ENCODE measurements around the gene NHERF2. TPM values are rescaled to one million over a fixed set of nuclear protein-coding genes. Genes with fewer than 3 reads are reported as not detected.
A peak's percentile ranks its signal among the peaks of the same experiment; 100 is the strongest.

NHERF2 gene
- polyA plus RNA-seq, 2 of the 4 experiments (the other 2 are of a cell fraction) = 32.3 to 35.0 TPM

DNA sequence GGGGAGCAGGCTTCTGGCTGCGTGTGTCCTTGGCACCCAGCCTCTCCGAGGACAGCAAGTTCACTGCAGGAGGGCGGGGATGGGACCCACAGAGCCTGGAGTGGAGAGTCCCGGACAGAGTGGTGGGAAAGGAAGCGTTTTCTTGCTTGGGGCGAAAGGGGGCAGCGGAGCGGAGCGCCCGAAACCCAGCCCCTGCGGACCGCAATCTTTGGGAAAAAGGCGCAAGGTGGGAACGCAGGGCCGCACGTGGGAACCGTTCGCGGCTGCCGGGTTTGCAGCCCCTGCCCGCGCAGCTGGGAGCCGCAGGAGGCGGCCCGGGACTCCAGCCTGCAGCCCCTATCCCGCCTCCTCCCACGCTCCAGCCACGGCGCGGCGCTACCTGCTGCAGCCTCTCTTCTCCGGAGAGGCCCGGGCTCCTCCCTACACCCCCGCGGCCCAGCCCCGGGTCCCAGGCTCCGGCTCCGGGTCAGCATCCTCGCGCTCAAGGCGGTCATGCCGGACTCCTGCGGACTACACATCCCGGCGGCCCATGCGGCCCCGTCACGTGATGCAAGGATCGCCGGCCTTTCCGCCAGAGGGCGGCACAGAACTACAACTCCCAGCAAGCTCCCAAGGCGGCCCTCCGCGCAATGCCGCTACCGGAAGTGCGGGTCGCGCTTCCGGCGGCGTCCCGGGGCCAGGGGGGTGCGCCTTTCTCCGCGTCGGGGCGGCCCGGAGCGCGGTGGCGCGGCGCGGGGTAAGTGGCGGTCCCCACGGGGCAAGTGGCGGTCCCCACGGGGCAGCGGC is 20.8 kb downstream of the NHERF2 start, which contains the start of the genes NTHL1 and TSC2 (continued):
- no peak for TF ChIP-seq FOSB (CRISPR knock-in tag; IDR thresholded peaks at IDR 0.05)
- TF ChIP-seq JUN (IDR thresholded peaks at IDR 0.05) = peak in 1 of 2 experiments; percentile 82; a peak in 2 of 5 replicates
- TF ChIP-seq, protein P1, sequence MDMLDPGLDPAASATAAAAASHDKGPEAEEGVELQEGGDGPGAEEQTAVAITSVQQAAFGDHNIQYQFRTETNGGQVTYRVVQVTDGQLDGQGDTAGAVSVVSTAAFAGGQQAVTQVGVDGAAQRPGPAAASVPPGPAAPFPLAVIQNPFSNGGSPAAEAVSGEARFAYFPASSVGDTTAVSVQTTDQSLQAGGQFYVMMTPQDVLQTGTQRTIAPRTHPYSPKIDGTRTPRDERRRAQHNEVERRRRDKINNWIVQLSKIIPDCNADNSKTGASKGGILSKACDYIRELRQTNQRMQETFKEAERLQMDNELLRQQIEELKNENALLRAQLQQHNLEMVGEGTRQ (IDR thresholded peaks at IDR 0.05) = peak; percentile 98
- TF ChIP-seq BHLHE40 (IDR thresholded peaks at IDR 0.05; ENCODE audit: low read depth, low read length) = no peak
- peak; percentile 10 to 15; a peak in 1 of 5 replicates for TF ChIP-seq RAD21 (conservative IDR thresholded peaks at IDR 0.05 in 1 of 2, IDR thresholded peaks at IDR 0.05 in 1 of 2)
- no peak for TF ChIP-seq CEBPB (IDR thresholded peaks at IDR 0.05)
- no peak for TF ChIP-seq HOXA7 (CRISPR knock-in tag; IDR thresholded peaks at IDR 0.05)
- TF ChIP-seq, protein P2, sequence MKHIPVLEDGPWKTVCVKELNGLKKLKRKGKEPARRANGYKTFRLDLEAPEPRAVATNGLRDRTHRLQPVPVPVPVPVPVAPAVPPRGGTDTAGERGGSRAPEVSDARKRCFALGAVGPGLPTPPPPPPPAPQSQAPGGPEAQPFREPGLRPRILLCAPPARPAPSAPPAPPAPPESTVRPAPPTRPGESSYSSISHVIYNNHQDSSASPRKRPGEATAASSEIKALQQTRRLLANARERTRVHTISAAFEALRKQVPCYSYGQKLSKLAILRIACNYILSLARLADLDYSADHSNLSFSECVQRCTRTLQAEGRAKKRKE (CRISPR knock-in tag; IDR thresholded peaks at IDR 0.05; ENCODE audit: low read depth) = no peak
- TF ChIP-seq, protein P3, sequence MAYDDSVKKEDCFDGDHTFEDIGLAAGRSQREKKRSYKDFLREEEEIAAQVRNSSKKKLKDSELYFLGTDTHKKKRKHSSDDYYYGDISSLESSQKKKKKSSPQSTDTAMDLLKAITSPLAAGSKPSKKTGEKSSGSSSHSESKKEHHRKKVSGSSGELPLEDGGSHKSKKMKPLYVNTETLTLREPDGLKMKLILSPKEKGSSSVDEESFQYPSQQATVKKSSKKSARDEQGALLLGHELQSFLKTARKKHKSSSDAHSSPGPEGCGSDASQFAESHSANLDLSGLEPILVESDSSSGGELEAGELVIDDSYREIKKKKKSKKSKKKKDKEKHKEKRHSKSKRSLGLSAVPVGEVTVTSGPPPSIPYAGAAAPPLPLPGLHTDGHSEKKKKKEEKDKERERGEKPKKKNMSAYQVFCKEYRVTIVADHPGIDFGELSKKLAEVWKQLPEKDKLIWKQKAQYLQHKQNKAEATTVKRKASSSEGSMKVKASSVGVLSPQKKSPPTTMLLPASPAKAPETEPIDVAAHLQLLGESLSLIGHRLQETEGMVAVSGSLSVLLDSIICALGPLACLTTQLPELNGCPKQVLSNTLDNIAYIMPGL (CRISPR knock-in tag; IDR thresholded peaks at IDR 0.05; ENCODE audit: borderline replicate concordance) = no peak
- no peak for TF ChIP-seq CHD4 (IDR thresholded peaks at IDR 0.05; ENCODE audit: borderline replicate concordance)
- TF ChIP-seq NR3C1 (IDR thresholded peaks at IDR 0.05) = no peak

DNA sequence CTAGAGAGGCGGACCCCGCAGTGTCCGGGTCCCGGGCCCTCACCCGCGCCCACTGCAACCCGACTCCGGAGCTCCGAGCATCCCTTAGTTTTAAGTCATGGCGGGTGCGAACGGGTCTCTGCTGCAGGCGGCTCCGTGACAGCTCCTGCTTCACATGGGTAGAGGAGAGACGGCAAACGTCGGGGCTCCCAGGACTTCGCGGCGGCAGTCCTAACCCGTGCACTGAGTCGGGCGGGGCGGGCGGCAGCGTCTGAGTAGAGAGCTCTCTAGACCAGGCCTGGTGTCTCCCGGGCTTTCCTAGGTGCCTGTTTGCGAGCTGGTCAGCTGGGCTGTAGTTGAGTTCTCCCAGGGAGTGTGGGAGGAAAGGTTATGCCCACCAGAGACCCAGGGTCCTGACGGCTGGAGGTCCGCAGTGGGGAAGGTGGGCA is 21.4 kb downstream of the NHERF2 start:
- H3K27ac ChIP-seq = peak overlapping the region; percentile 73 to 91
- FAIRE-seq (no peak), DNase-seq (ENCODE audit: low read depth in 1 of 2, low spot score in 1 of 2) (no peak), ATAC-seq (peak; percentile 30 to 50; a peak in 5 of 6 replicates)
- POLR2A ChIA-PET = interaction anchor here (0.7 to 2.1 kb wide), 8 partner anchors 8 to 107 kb away, joined by 3 to 15 read pairs (median 4); partner anchors contain the start of genes RPS2 and TRAF7
- H3K4me1 ChIP-seq = peaks cover 29% of the 10 kb centered on the region
- CTCF ChIA-PET = interaction anchor here (0.8 to 3.9 kb wide), 9 partner anchors 9 to 125 kb away, joined by 3 to 29 read pairs (median 6); no protein-coding TSS in a partner anchor
- 1% methylated on average over 24 of the region's 30 CpGs for WGBS (ENCODE audit: missing lambda C conversion rate)
- TF ChIP-seq ZC3H11A (IDR thresholded peaks at IDR 0.05) (no peak), RNF2 (IDR thresholded peaks at IDR 0.05; ENCODE audit: borderline replicate concordance, low read depth) (no peak), JUN (IDR thresholded peaks at IDR 0.05) (no peak), MYC (IDR thresholded peaks at IDR 0.05; ENCODE audit: borderline replicate concordance, low read length) (no peak), POLR2AphosphoS2 (conservative IDR thresholded peaks at IDR 0.05; ENCODE audit: low read length) (no peak), HDAC2 (IDR thresholded peaks at IDR 0.05) (no peak), FOSL2 (IDR thresholded peaks at IDR 0.05) (no peak), FOSL2 (CRISPR knock-in tag; IDR thresholded peaks at IDR 0.05) (no peak), CBX8 (IDR thresholded peaks at IDR 0.05) (no peak), BHLHE40 (IDR thresholded peaks at IDR 0.05; ENCODE audit: low read depth, low read length) (no peak), NFE2L2 (conservative IDR thresholded peaks at IDR 0.05; ENCODE audit: low read length) (no peak), PHF8 (IDR thresholded peaks at IDR 0.05; ENCODE audit: borderline replicate concordance, low read depth) (no peak)
- TF ChIP-seq, protein P2 (CRISPR knock-in tag; IDR thresholded peaks at IDR 0.05; ENCODE audit: low read depth) = no peak
- TF ChIP-seq, protein P4, sequence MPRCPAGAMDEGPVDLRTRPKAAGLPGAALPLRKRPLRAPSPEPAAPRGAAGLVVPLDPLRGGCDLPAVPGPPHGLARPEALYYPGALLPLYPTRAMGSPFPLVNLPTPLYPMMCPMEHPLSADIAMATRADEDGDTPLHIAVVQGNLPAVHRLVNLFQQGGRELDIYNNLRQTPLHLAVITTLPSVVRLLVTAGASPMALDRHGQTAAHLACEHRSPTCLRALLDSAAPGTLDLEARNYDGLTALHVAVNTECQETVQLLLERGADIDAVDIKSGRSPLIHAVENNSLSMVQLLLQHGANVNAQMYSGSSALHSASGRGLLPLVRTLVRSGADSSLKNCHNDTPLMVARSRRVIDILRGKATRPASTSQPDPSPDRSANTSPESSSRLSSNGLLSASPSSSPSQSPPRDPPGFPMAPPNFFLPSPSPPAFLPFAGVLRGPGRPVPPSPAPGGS (IDR thresholded peaks at IDR 0.05) = no peak; the same call in 2 of the 3 replicates
- TF ChIP-seq, protein P5, sequence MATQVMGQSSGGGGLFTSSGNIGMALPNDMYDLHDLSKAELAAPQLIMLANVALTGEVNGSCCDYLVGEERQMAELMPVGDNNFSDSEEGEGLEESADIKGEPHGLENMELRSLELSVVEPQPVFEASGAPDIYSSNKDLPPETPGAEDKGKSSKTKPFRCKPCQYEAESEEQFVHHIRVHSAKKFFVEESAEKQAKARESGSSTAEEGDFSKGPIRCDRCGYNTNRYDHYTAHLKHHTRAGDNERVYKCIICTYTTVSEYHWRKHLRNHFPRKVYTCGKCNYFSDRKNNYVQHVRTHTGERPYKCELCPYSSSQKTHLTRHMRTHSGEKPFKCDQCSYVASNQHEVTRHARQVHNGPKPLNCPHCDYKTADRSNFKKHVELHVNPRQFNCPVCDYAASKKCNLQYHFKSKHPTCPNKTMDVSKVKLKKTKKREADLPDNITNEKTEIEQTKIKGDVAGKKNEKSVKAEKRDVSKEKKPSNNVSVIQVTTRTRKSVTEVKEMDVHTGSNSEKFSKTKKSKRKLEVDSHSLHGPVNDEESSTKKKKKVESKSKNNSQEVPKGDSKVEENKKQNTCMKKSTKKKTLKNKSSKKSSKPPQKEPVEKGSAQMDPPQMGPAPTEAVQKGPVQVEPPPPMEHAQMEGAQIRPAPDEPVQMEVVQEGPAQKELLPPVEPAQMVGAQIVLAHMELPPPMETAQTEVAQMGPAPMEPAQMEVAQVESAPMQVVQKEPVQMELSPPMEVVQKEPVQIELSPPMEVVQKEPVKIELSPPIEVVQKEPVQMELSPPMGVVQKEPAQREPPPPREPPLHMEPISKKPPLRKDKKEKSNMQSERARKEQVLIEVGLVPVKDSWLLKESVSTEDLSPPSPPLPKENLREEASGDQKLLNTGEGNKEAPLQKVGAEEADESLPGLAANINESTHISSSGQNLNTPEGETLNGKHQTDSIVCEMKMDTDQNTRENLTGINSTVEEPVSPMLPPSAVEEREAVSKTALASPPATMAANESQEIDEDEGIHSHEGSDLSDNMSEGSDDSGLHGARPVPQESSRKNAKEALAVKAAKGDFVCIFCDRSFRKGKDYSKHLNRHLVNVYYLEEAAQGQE (IDR thresholded peaks at IDR 0.05) = no peak
- peak overlapping the region; percentile 98 for H3K4me2 ChIP-seq
- H3K4me3 ChIP-seq = peak overlapping the region; percentile 68
- no peaks in the 10 kb centered on the region for H3K9me3 ChIP-seq
